ENCODE results near the gene COL20A1. TPM values are rescaled to one million over a fixed set of nuclear protein-coding genes. Genes with fewer than 3 reads are reported as not detected.

The COL20A1 gene
- total RNA-seq, 1 donor from 2014 or later, result not detected

DNA sequence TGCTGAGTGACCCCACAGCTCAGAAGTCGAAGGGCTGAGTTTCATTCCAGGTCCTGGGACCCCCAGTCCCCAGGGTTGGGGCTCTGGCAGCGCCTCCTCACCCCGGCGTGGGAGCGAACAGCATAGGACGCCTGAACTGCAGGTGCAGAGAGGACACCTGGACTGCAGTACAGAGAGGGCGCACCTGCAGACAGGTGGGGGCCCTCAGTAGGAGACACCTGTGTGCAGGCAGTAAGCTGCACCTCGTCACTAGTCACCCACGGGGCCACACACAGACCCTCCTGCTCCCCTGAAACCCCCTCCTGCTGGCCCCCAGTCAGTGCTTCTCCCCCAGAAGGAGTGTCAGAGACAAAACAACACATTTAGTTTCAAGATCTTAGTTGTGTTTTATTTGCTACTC lies 30.1 kb upstream of the COL20A1 start:
- Histone ChIP-seq H3K4me1 (no peaks in the 10 kb centered on the region), H3K9me3 (replicated peaks) (no peaks in the 10 kb centered on the region), H3K27ac (replicated peaks) (no peak overlapping the region), H3K4me3 (no peak overlapping the region), H3K36me3 (no peaks in the 10 kb centered on the region), H3K27me3 (ENCODE audit: low read depth) (peaks cover 98% of the 10 kb centered on the region)
- intact Hi-C loops (cut with micrococcal nuclease), result no loop called here
- DNase-seq, result no peak
- TF ChIP-seq, protein P1, sequence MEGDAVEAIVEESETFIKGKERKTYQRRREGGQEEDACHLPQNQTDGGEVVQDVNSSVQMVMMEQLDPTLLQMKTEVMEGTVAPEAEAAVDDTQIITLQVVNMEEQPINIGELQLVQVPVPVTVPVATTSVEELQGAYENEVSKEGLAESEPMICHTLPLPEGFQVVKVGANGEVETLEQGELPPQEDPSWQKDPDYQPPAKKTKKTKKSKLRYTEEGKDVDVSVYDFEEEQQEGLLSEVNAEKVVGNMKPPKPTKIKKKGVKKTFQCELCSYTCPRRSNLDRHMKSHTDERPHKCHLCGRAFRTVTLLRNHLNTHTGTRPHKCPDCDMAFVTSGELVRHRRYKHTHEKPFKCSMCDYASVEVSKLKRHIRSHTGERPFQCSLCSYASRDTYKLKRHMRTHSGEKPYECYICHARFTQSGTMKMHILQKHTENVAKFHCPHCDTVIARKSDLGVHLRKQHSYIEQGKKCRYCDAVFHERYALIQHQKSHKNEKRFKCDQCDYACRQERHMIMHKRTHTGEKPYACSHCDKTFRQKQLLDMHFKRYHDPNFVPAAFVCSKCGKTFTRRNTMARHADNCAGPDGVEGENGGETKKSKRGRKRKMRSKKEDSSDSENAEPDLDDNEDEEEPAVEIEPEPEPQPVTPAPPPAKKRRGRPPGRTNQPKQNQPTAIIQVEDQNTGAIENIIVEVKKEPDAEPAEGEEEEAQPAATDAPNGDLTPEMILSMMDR (IDR thresholded peaks at IDR 0.05; ENCODE audit: borderline replicate concordance), result no peak

DNA sequence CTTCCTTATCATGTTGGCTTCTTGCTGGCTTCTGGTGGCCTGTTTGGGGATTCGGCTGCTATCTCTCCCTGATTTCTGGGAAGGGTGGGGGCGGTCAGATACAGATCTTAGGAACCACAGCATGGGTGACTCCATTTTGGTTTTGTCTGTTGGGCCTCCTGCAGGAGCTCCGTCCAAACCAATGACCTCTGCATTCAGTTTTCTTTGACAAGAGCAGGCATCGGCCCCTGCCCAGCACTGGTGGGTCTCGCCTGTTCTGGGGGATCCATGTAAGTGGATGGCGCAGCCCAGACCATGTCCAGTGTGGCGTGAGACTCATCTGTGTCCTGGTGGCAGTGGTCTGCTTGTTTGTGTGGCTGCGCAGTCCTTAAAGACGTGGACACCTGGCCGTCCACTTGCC lies 29.0 kb upstream of the COL20A1 start:
- peaks cover 96% of the 10 kb centered on the region for H3K27me3 ChIP-seq (ENCODE audit: low read depth)

DNA sequence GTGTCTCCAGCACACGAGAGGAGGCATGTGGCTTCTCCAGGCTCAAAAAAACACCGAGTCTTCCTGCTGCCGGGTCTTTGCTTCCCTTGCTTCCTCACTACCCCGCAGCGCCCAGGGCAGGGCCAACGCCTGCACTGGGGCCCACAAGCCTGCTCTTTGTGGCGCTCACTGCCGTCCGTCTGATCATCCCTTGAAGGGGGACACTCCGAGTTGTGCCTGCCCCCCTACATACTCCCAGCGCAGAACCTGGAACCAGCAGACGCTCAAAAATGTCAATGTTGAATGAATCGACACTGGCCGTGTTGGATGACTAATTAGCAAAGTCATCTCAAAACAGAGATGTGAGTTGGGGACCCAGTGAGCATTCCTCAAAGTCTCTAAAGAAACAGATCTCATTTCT lies 28.5 kb upstream of the COL20A1 start:
- TF ChIP-seq, protein P1 (IDR thresholded peaks at IDR 0.05; ENCODE audit: borderline replicate concordance), result no peak
- Histone ChIP-seq H3K36me3 (no peaks in the 10 kb centered on the region), H3K9me3 (replicated peaks) (no peaks in the 10 kb centered on the region), H3K4me3 (no peak overlapping the region), H3K27ac (replicated peaks) (no peak overlapping the region), H3K27me3 (ENCODE audit: low read depth) (peaks cover 91% of the 10 kb centered on the region), H3K4me1 (no peaks in the 10 kb centered on the region)
- DNase-seq, result no peak
- intact Hi-C loops (cut with micrococcal nuclease), result no loop called here

More for the DNA sequence above, 29.0 kb upstream of the COL20A1 start:
- H3K4me1 ChIP-seq, result no peaks in the 10 kb centered on the region
- H3K36me3 ChIP-seq, result no peaks in the 10 kb centered on the region
- no peak overlapping the region for H3K4me3 ChIP-seq
- H3K27ac ChIP-seq (replicated peaks), result no peak overlapping the region
- TF ChIP-seq, protein P1 (IDR thresholded peaks at IDR 0.05; ENCODE audit: borderline replicate concordance), result no peak
- no peak for DNase-seq
- intact Hi-C loops (cut with micrococcal nuclease), result no loop called here
- H3K9me3 ChIP-seq (replicated peaks), result no peaks in the 10 kb centered on the region

DNA sequence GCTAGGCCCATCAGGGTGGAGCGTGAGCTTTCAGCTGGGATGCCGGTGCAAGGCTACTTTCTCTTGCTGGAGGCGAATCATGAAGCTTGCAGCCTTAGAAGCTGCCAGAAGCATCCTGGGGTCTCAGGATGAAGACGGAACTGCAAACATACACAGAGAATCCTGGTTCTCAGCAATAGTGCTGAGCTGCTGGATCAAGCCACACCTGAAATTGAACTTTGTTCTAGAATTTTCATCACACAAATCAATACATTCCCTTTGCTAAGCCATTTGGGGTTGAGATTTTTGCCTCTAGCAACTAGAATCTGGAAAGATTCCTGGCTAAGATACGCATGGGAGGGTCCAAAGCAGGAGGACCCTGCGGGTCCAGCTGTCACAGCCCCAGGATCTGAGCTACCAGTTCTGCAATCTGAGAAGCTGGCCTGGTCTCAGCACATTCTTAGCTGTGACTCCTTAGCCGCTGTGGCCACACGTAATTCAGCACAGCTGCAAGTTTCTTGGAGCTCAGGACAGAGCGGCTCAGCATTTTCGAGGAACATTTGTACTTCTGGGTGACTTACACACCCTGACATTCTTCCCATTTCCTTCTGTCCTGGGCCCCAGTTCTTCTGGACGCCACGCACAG lies 27.0 kb upstream of the COL20A1 start:
- Histone ChIP-seq H3K4me3 (no peak overlapping the region), H3K27ac (replicated peaks) (no peak overlapping the region), H3K9me3 (replicated peaks) (no peaks in the 10 kb centered on the region), H3K27me3 (ENCODE audit: low read depth) (peaks cover 76% of the 10 kb centered on the region), H3K36me3 (no peaks in the 10 kb centered on the region), H3K4me1 (no peaks in the 10 kb centered on the region)
- DNase-seq, result no peak
- TF ChIP-seq, protein P1 (IDR thresholded peaks at IDR 0.05; ENCODE audit: borderline replicate concordance), result no peak
- intact Hi-C loops (cut with micrococcal nuclease), result no loop called here

DNA sequence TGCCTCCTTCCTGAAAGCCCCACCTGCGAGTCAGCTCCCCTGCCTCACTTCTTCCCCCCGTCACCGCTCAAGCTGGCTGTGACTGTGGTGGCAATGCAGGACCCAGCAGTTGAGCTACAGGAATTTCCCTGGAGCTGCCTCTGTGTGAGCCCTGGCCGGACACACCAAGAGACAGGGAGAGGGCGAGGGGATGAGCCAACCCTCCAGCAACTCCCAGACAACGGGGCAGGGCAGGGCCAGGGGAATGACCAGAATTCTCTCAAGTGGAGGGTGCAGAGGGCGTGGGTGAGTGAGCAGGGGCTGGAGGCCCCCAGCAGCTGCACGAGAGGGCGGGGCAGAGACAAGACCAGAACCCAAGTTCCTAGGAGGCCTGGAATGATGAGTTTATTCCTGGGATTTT lies 25.3 kb upstream of the COL20A1 start:
- Histone ChIP-seq H3K27me3 (ENCODE audit: low read depth) (peaks cover 59% of the 10 kb centered on the region), H3K4me1 (peaks cover 11% of the 10 kb centered on the region), H3K27ac (replicated peaks) (no peak overlapping the region), H3K4me3 (no peak overlapping the region), H3K9me3 (replicated peaks) (no peaks in the 10 kb centered on the region), H3K36me3 (no peaks in the 10 kb centered on the region)
- TF ChIP-seq, protein P1 (IDR thresholded peaks at IDR 0.05; ENCODE audit: borderline replicate concordance), result no peak
- intact Hi-C loops (cut with micrococcal nuclease), result no loop called here
- no peak for DNase-seq
